ENCODE data around the gene TPPP2. TPM values are rescaled to one million over a fixed set of nuclear protein-coding genes. Genes with fewer than 3 reads are reported as not detected.

TPPP2 gene
- total RNA-seq, 3 donors from 2014 or later: 0.58 to 2.3 TPM; not detected in 1

- intact Hi-C loops (cut with DNase I, micrococcal nuclease): loop anchor here in 1 of 2 donors (10.0 kb wide), 1 partner anchor 84 kb away; the partner anchor contains the start of gene ZNF219
- no peaks in the 10 kb centered on the region for H3K9me3 ChIP-seq
- DNase-seq: no peak
- TF ChIP-seq CTCF (IDR thresholded peaks at IDR 0.05): no peak
- no peaks in the 10 kb centered on the region for H3K36me3 ChIP-seq (ENCODE audit: low read depth)
- ATAC-seq: no peak
- peaks cover 8% of the 10 kb centered on the region for H3K4me1 ChIP-seq (ENCODE audit: low read depth)
- H3K4me3 ChIP-seq: no peak overlapping the region
These were observed 18.9 kb upstream of the TPPP2 start for GRCh38 chr14:21011136-21011535.

GRCh38 chr14:21014761-21015190, 15.2 kb upstream of the TPPP2 start:
- TF ChIP-seq CTCF (IDR thresholded peaks at IDR 0.05): peak; percentile 75
- peak; percentile 93 for ATAC-seq
- intact Hi-C loops (cut with DNase I, micrococcal nuclease): loop anchor here in 1 of 2 donors (10.0 kb wide), 1 partner anchor 80 kb away; the partner anchor contains the start of gene ZNF219

GRCh38 chr14:21015312-21015711, 14.7 kb upstream of the TPPP2 start:
- H3K36me3 ChIP-seq (ENCODE audit: low read depth): no peaks in the 10 kb centered on the region
- H3K4me1 ChIP-seq (ENCODE audit: low read depth): no peaks in the 10 kb centered on the region
- no peak for TF ChIP-seq CTCF (IDR thresholded peaks at IDR 0.05)
- no peak for ATAC-seq
- H3K4me3 ChIP-seq: no peak overlapping the region
- no peak for DNase-seq
- intact Hi-C loops (cut with DNase I, micrococcal nuclease): loop anchor here in 1 of 2 donors (10.0 kb wide), 1 partner anchor 79 kb away; the partner anchor contains the start of gene ZNF219
- no peaks in the 10 kb centered on the region for H3K9me3 ChIP-seq

More at GRCh38 chr14:21014761-21015190, 15.2 kb upstream of the TPPP2 start:
- H3K4me3 ChIP-seq: no peak overlapping the region
- no peaks in the 10 kb centered on the region for H3K9me3 ChIP-seq
- no peaks in the 10 kb centered on the region for H3K36me3 ChIP-seq (ENCODE audit: low read depth)
- H3K4me1 ChIP-seq (ENCODE audit: low read depth): no peaks in the 10 kb centered on the region
- peak in 2 of 3 donors; percentile 80 to 96 for DNase-seq

- no peak for ATAC-seq
- H3K4me3 ChIP-seq: no peak overlapping the region
- H3K9me3 ChIP-seq: no peaks in the 10 kb centered on the region
- H3K36me3 ChIP-seq (ENCODE audit: low read depth): no peaks in the 10 kb centered on the region
- DNase-seq: no peak
- TF ChIP-seq CTCF (IDR thresholded peaks at IDR 0.05): no peak
- H3K4me1 ChIP-seq (ENCODE audit: low read depth): no peaks in the 10 kb centered on the region
- intact Hi-C loops (cut with DNase I, micrococcal nuclease): loop anchor here in 1 of 2 donors (10.0 kb wide), 1 partner anchor 78 kb away; the partner anchor contains the start of gene ZNF219
These were observed 13.4 kb upstream of the TPPP2 start for GRCh38 chr14:21016413-21017190.

GRCh38 chr14:21017528-21018245, 12.3 kb upstream of the TPPP2 start:
- H3K36me3 ChIP-seq (ENCODE audit: low read depth): no peaks in the 10 kb centered on the region
- TF ChIP-seq CTCF (IDR thresholded peaks at IDR 0.05): no peak
- intact Hi-C loops (cut with DNase I, micrococcal nuclease): loop anchor here in 1 of 2 donors (10.0 kb wide), 1 partner anchor 77 kb away; the partner anchor contains the start of gene ZNF219

More at GRCh38 chr14:21017528-21018245, 12.3 kb upstream of the TPPP2 start:
- Histone ChIP-seq H3K4me1 (ENCODE audit: low read depth) (no peaks in the 10 kb centered on the region), H3K4me3 (no peak overlapping the region), H3K9me3 (no peaks in the 10 kb centered on the region)
- DNase-seq (no peak), ATAC-seq (no peak)

All from mucosa of descending colon (tissue), 3 donors.